Liver (tissue), 3 donors: ENCODE data around the gene ERC1.

Source experiments
- FOXA2 ChIP-seq: IDR thresholded peaks from 2 replicates; pipeline ENCODE4 v1.6.1; 2016; ENCODE audit warnings: antibody characterized with exemption
- GABPA ChIP-seq, 2 donors: IDR thresholded peaks in 1 of 2; conservative IDR thresholded peaks in 1 of 2; 2 replicates each; pipeline ENCODE4 v1.6.1; 2016; ENCODE audit warnings: antibody characterized with exemption in 2 of 2, mild to moderate bottlenecking in 1 of 2, moderate library complexity in 1 of 2
- HNF4G ChIP-seq: IDR thresholded peaks from 2 replicates; pipeline ENCODE4 v1.6.1; 2016; ENCODE audit warnings: antibody characterized with exemption
- JUND ChIP-seq, 2 donors: IDR thresholded peaks; 2 replicates each; pipeline ENCODE4 v1.6.1; 2016; ENCODE audit warnings: antibody characterized with exemption in 2 of 2
- RAD21 ChIP-seq, 2 donors: IDR thresholded peaks; 2 replicates each; pipeline ENCODE4 v1.6.1; 2016; ENCODE audit warnings: antibody characterized with exemption in 2 of 2, mild to moderate bottlenecking in 2 of 2
- SP1 ChIP-seq: IDR thresholded peaks from 2 replicates; pipeline ENCODE4 v1.6.1; 2018; ENCODE audit warnings: antibody characterized with exemption, mild to moderate bottlenecking
- TAF1 ChIP-seq: conservative IDR thresholded peaks from 2 replicates; pipeline ENCODE4 v1.6.1; 2016; ENCODE audit warnings: antibody characterized with exemption, mild to moderate bottlenecking
- YY1 ChIP-seq: IDR thresholded peaks from 2 replicates; pipeline ENCODE4 v1.6.1; 2016; ENCODE audit warnings: antibody characterized with exemption, mild to moderate bottlenecking
- TF ChIP-seq, protein P1 (sequence below): fragments of 150-350 bp; IDR thresholded peaks from 2 replicates; pipeline ENCODE4 v1.5.1; 2017; ENCODE audit warnings: improper control_type of control experiment, low read depth, low read length; ENCODE audit not compliant: missing input control
- TF ChIP-seq, protein P2 (sequence below): IDR thresholded peaks from 2 replicates; pipeline ENCODE4 v1.6.1; 2016; ENCODE audit warnings: antibody characterized with exemption
- TF ChIP-seq, protein P3 (sequence below): IDR thresholded peaks from 2 replicates; pipeline ENCODE4 v1.6.1; 2016; ENCODE audit warnings: antibody characterized with exemption
- donor health status: healthy.
- donor health status: healthy.

DNA sequence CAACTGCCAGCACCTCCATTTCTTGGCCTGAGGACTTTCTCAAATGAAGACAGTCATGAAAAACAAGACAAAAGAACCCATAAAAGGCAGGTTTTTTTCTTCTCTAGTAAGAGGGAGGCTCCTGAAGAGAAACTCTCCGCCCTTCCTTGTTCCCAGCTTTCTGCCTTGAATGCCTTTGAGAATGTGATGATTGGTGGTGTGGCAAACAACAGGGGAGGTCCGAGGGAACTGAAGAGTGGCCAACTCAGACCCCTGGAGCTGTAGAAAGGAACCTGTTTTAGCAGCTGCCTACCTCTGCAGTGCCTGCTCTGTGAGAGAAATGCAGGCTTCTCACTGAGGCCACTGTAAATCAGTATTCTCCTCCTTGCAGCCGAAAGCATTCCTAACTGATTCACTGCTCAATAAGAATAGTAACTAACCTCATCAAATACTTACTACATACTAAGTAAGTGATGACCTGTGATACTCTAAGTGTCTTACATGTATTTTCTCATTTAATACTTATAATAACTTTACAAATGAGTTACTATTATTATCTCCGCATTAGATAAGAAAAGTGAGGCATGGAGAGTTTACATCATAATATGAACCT is 16.7 kb upstream of the ERC1 start:
- TF ChIP-seq, protein P1, sequence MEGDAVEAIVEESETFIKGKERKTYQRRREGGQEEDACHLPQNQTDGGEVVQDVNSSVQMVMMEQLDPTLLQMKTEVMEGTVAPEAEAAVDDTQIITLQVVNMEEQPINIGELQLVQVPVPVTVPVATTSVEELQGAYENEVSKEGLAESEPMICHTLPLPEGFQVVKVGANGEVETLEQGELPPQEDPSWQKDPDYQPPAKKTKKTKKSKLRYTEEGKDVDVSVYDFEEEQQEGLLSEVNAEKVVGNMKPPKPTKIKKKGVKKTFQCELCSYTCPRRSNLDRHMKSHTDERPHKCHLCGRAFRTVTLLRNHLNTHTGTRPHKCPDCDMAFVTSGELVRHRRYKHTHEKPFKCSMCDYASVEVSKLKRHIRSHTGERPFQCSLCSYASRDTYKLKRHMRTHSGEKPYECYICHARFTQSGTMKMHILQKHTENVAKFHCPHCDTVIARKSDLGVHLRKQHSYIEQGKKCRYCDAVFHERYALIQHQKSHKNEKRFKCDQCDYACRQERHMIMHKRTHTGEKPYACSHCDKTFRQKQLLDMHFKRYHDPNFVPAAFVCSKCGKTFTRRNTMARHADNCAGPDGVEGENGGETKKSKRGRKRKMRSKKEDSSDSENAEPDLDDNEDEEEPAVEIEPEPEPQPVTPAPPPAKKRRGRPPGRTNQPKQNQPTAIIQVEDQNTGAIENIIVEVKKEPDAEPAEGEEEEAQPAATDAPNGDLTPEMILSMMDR: no peak
- TF ChIP-seq HNF4G (no peak), TAF1 (no peak), GABPA (IDR thresholded peaks at IDR 0.05 in 1 of 2, conservative IDR thresholded peaks at IDR 0.05 in 1 of 2) (no peak), RAD21 (IDR thresholded peaks at IDR 0.05) (no peak), FOXA2 (no peak), JUND (IDR thresholded peaks at IDR 0.05) (no peak), SP1 (no peak), YY1 (no peak)
- TF ChIP-seq, protein P2, sequence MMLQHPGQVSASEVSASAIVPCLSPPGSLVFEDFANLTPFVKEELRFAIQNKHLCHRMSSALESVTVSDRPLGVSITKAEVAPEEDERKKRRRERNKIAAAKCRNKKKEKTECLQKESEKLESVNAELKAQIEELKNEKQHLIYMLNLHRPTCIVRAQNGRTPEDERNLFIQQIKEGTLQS: no peak
- TF ChIP-seq, protein P3, sequence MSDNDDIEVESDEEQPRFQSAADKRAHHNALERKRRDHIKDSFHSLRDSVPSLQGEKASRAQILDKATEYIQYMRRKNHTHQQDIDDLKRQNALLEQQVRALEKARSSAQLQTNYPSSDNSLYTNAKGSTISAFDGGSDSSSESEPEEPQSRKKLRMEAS: no peak
